GM12878 (cell line): ENCODE results near the gene CATSPER1. TPM values are rescaled to one million over a fixed set of nuclear protein-coding genes. Genes with fewer than 3 reads are reported as not detected.

Experiments
- ATAC-seq: fragments of 200-7000 bp; cut with Tn5 transposase; 3 replicates; pipeline ENCODE4 v1.9.1; 2020; ENCODE audit warnings: mild to moderate bottlenecking, moderate library complexity
- BruUV-seq: library from RNA; stranded (reverse); fragments of 400-500 nt; replicated peaks from 2 replicates; lab custom pipeline; 2021; lab: Mats Ljungman, UMichigan
- CTCF ChIA-PET: fragments of 300-600 bp; sonication (Branson Sonifier 250); formaldehyde crosslinking; extraction: SDS; loops from one replicate; lab custom pipeline; 2021; ENCODE audit warnings: inconsistent platforms; lab: Yijun Ruan, JAX
- POLR2A ChIA-PET: fragments of 350-600 bp; formaldehyde crosslinking; extraction: SDS; loops from one replicate; lab custom pipeline; 2021; ENCODE audit warnings: inconsistent platforms; lab: Charles Lee
- RAD21 ChIA-PET: fragments of 300-600 bp; sonication (Branson Sonifier 250); formaldehyde crosslinking; loops from one replicate; lab custom pipeline; 2023; ENCODE audit warnings: antibody characterized with exemption; ENCODE audit not compliant: unreplicated experiment; lab: Charles Lee
- SMC1A ChIA-PET: fragments of 300-600 bp; sonication (Branson Sonifier 250); formaldehyde crosslinking; loops from one replicate; lab custom pipeline; 2023; ENCODE audit not compliant: unreplicated experiment, uncharacterized antibody; lab: Charles Lee
- DNase-seq: peaks from one replicate; pipeline ENCODE4 v3.0.0-alpha.2; 2011; ENCODE audit warnings: low read depth, low spot score
- FAIRE-seq: peaks from 3 replicates; lab custom pipeline; 2011; peaks lifted over from hg19 to GRCh38; lab: Jason Lieb, UNC
- H2AFZ ChIP-seq: 2 replicates; pipeline ENCODE4 v1.6.0; 2011; ENCODE audit warnings: low read depth, low read length, control low read depth; ENCODE audit not compliant: control insufficient read depth
- H3K27ac ChIP-seq: 2 replicates; pipeline ENCODE4 v1.5.1; 2011; ENCODE audit warnings: control low read depth; ENCODE audit not compliant: control insufficient read depth, insufficient read depth
- H3K27me3 ChIP-seq, 2 experiments: replicated peaks in 1 of 2; 2 replicates each; pipeline versions ENCODE4 v1.6.0 to v1.6.1; 2011; ENCODE audit warnings: low read length in 1 of 2; ENCODE audit not compliant: control insufficient read depth in 2 of 2, insufficient read depth in 2 of 2
- H3K36me3 ChIP-seq, 2 experiments: 2 replicates each; pipeline ENCODE4 v1.5.1; 2011; ENCODE audit warnings: low read length in 1 of 2; ENCODE audit not compliant: control insufficient read depth in 2 of 2, insufficient read depth in 2 of 2
- H3K4me1 ChIP-seq: 2 replicates; pipeline ENCODE4 v1.6.1; 2011; ENCODE audit warnings: mild to moderate bottlenecking, low read length, moderate library complexity, mixed read lengths; ENCODE audit not compliant: control insufficient read depth, insufficient read depth
- H3K4me2 ChIP-seq: 2 replicates; pipeline ENCODE4 v1.6.0; 2011; ENCODE audit warnings: control low read depth; ENCODE audit not compliant: control insufficient read depth, insufficient read depth
- H3K4me3 ChIP-seq: fragments of 200-600 bp; sonication (generic); 2 replicates; pipeline ENCODE4 v1.5.1; 2016
- H3K79me2 ChIP-seq: 2 replicates; pipeline ENCODE4 v1.6.0; 2011; ENCODE audit warnings: low read length; ENCODE audit not compliant: control insufficient read depth, insufficient read depth
- H3K9ac ChIP-seq: 2 replicates; pipeline ENCODE4 v1.8.0; 2011; ENCODE audit warnings: low read length, control low read depth, mixed read lengths; ENCODE audit not compliant: control insufficient read depth, insufficient read depth
- H3K9me3 ChIP-seq: replicated peaks from 3 replicates; pipeline ENCODE4 v1.5.1; 2011; ENCODE audit warnings: mild to moderate bottlenecking, low read length; ENCODE audit not compliant: control insufficient read depth, insufficient read depth
- H4K20me1 ChIP-seq: 2 replicates; pipeline ENCODE4 v1.6.0; 2011; ENCODE audit not compliant: control insufficient read depth, insufficient read depth
- BCL11A ChIP-seq: IDR thresholded peaks from 2 replicates; pipeline ENCODE4 v1.6.1; 2011; ENCODE audit warnings: low read depth, low read length
- EGR1 ChIP-seq, 2 experiments: IDR thresholded peaks; 1 replicate in 1 of 2; 2 replicates in 1 of 2; pipeline ENCODE4 v1.6.1; 2011 to 2012; ENCODE audit warnings: low read depth in 2 of 2, low read length in 2 of 2, borderline replicate concordance in 1 of 2, mild to moderate bottlenecking in 1 of 2, moderate library complexity in 1 of 2
- ESRRA ChIP-seq: IDR thresholded peaks from 2 replicates; pipeline ENCODE4 v1.6.1; 2012; ENCODE audit warnings: mild to moderate bottlenecking, low read length, improper control_type of control experiment
- HDAC6 ChIP-seq: fragments of 200-600 bp; sonication (generic); IDR thresholded peaks from one replicate; pipeline ENCODE4 v1.8.0; 2017; ENCODE audit warnings: antibody characterized with exemption; ENCODE audit not compliant: unreplicated experiment
- MEF2A ChIP-seq: IDR thresholded peaks from 2 replicates; pipeline ENCODE4 v1.6.1; 2011; ENCODE audit warnings: low read depth, mild to moderate bottlenecking, low read length, moderate library complexity; ENCODE audit not compliant: insufficient read depth
- NFIC ChIP-seq: IDR thresholded peaks from 2 replicates; pipeline ENCODE4 v1.6.1; 2012; ENCODE audit warnings: low read depth, mild to moderate bottlenecking, inconsistent platforms, low read length, moderate library complexity
- NRF1 ChIP-seq: conservative IDR thresholded peaks from 2 replicates; pipeline ENCODE4 v1.6.1; 2011; ENCODE audit warnings: mild to moderate bottlenecking, low read depth, low read length, improper control_type of control experiment
- POLR2A ChIP-seq: IDR thresholded peaks from 2 replicates; pipeline ENCODE4 v1.6.1; 2011; ENCODE audit warnings: low read depth, mild to moderate bottlenecking, low read length
- POLR2AphosphoS2 ChIP-seq: IDR thresholded peaks from 2 replicates; pipeline ENCODE4 v1.6.1; 2011; ENCODE audit warnings: low read depth, mild to moderate bottlenecking, low read length, improper control_type of control experiment, moderate library complexity
- SIN3A ChIP-seq: IDR thresholded peaks from 2 replicates; pipeline ENCODE4 v1.6.1; 2012; ENCODE audit warnings: low read depth, low read length, improper control_type of control experiment
- SMAD5 ChIP-seq: IDR thresholded peaks from 2 replicates; pipeline ENCODE4 v1.6.1; 2016; ENCODE audit warnings: antibody characterized with exemption, low read depth
- SPI1 ChIP-seq: IDR thresholded peaks from 2 replicates; pipeline ENCODE4 v1.6.1; 2011; ENCODE audit warnings: low read depth, mild to moderate bottlenecking, low read length, moderate library complexity, borderline replicate concordance; ENCODE audit not compliant: insufficient read depth
- TBL1XR1 ChIP-seq: IDR thresholded peaks from 2 replicates; pipeline ENCODE4 v1.6.1; 2012; ENCODE audit warnings: low read depth, low read length, improper control_type of control experiment
- WGBS: methylation state at CpG from one replicate; pipeline ENCODE4 v1.1.6; 2016; ENCODE audit warnings: low lambda C conversion rate; ENCODE audit not compliant: insufficient replicate concordance, insufficient coverage; ENCODE audit errors: missing lambda C conversion rate; 5-methylcytosine and 5-hydroxymethylcytosine counted together
- in situ Hi-C: fragments of 300-500 bp; cut with MboI; formaldehyde crosslinking; loops from 9 replicates; pipeline ENCODE4 v1.14.3; 2018; ENCODE audit warnings: mixed read lengths
- intact Hi-C: fragments of 100-400 bp; cut with micrococcal nuclease; formaldehyde crosslinking; loops from one replicate; pipeline ENCODE4 v1.14.2; 2022; ENCODE audit not compliant: unreplicated experiment
- polyA plus RNA-seq, 11 experiments: library from polyadenylated mRNA; depleted of rRNA in 4 of 11; unstranded in 6 of 11; stranded (reverse) in 5 of 11; fragments of >200 nt; fragmentation: Nextera tagmentation in 4 of 11; fragmentation: Illumina TruSeq in 1 of 11; extraction: Ambion mirVana in 4 of 11; extraction: Trizol in 1 of 11; gene quantifications; 1 replicate in 1 of 11; 2 replicates in 10 of 11; pipeline versions ENCODE4 v1.2.1 to v1.2.3, GENCODE V29; 2011 to 2016; ENCODE audit warnings: inconsistent platforms in 2 of 11, missing spikeins in 2 of 11, low read depth in 1 of 11
- total RNA-seq, 4 experiments: library from RNA; depleted of rRNA in 3 of 4; stranded (reverse); fragments of >200 nt in 3 of 4; fragmentation: Illumina TruSeq in 1 of 4; extraction: Trizol in 1 of 4; gene quantifications; 2 replicates each; pipeline versions ENCODE4 v1.2.1 to v1.2.3, GENCODE V29; 2013 to 2021

Gene CATSPER1
- total and polyA plus RNA-seq, 10 of the 15 experiments (the other 5 are each of a cell fraction or from before 2014, with no cell fraction given), result 0.02 to 0.05 TPM; not detected in 8

DNA sequence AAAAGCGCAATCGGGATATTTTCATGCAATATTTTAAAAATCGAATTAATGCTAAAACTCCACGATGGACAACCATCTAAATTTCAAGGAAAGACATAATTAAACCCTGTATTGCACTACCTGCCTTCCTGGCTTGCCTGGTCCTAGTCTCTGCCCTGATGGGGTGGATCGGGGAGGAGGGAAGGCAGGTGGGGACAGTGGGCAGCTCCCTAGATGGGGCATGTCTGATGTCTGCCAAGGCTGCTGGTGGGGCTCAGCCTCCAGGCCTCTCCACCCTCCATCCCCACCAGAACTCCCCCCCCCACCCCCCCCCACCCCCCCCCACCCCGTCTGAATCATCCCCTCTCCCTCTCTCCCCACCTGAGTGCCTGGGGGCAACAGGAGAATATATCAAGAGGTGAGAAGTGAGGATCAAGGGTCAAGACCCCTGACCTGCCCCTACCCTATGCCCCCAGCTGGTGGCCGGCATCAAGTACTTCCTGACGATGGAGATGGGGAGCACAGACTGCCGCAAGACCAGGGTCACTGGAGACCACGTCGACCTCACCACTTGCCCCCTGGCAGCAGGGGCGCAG lies 13.8 kb downstream of the CATSPER1 start:
- no TSS peak for BruUV-seq
- Histone ChIP-seq H3K9ac (no peak overlapping the region), H3K79me2 (no peaks in the 10 kb centered on the region), H2AFZ (no peak overlapping the region), H3K27ac (no peak overlapping the region), H3K27me3 (peaks cover 3 to 7% of the 10 kb centered on the region in 2 experiments), H3K4me1 (no peaks in the 10 kb centered on the region), H3K36me3 (no peaks in the 10 kb centered on the region), H3K4me3 (no peak overlapping the region), H4K20me1 (no peaks in the 10 kb centered on the region), H3K4me2 (no peak overlapping the region), H3K9me3 (no peaks in the 10 kb centered on the region)
- ATAC-seq (no peak), FAIRE-seq (no peak), DNase-seq (no peak)
- ChIA-PET CTCF (interaction anchor here (0.8 to 2.0 kb wide), 2 partner anchors 10 kb away, joined by 4 to 9 read pairs; no protein-coding TSS in a partner anchor), POLR2A (interaction anchor here (0.6 kb wide), 1 partner anchor 167 kb away, joined by 5 read pairs; no protein-coding TSS in a partner anchor), SMC1A (no interaction called here), RAD21 (no interaction called here)
- WGBS, result 38% methylated on average over 11 of the region's 12 CpGs
- intact Hi-C loops, result no loop called here
- TF ChIP-seq TBL1XR1 (no peak), NRF1 (no peak), POLR2AphosphoS2 (no peak), NFIC (no peak), SIN3A (no peak), ESRRA (no peak), MEF2A (no peak), SMAD5 (no peak), HDAC6 (no peak), POLR2A (no peak), SPI1 (no peak), EGR1 (IDR thresholded peaks at IDR 0.05; ENCODE audit: borderline replicate concordance in 1 of 2, low read depth in 2 of 2, low read length in 2 of 2) (no peak), BCL11A (no peak)
- in situ Hi-C loops, result no loop called here
